Measurements from ENCODE around the gene PDE4A. TPM values are rescaled to one million over a fixed set of nuclear protein-coding genes. Genes with fewer than 3 reads are reported as not detected.
"Not testable (repeated sequence)": the region's sequence is repeated elsewhere in the genome, so short reads cannot be mapped to it uniquely, and the experiment has no call there.

PDE4A gene
- total RNA-seq, 1 donor from 2014 or later: 1.1 TPM

GRCh38 chr19:10403137-10404021 is 17.0 kb upstream of the PDE4A start, which contains the start of gene CDC37:
CDC37 (minus strand) TSS chr19:10403542; CDS start chr19:10403479, 63 bp downstream.
- peak; percentile 96 for DNase-seq (ENCODE audit: low read depth)

- no peak for DNase-seq (ENCODE audit: low read depth)
Observed at GRCh38 chr19:10404888-10405820, 15.2 kb upstream of the PDE4A start.

- no peak for DNase-seq (ENCODE audit: low read depth)
Observed at GRCh38 chr19:10406191-10406590, 14.1 kb upstream of the PDE4A start.

DNA sequence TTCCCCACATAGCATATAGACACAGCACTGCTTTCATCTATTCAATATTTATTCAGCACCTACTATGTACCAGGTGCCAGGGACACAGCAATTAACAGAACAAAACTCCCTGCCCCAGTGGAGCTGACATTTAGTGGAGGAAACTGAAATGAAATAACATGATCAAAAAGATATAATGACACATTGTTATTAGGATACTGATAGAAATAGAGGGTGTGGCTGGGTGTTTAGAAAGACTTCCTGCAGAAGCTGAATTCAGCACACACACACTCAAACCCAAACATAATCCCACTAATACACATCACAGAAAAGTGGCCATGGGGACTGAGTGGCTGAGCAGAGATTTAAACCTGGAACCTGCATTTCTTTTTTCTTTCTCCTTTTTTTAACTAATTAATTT is 13.2 kb upstream of the PDE4A start:
- no peak for DNase-seq (ENCODE audit: low read depth)

- no peak for DNase-seq (ENCODE audit: low read depth)
Observed at GRCh38 chr19:10408511-10409283, 11.6 kb upstream of the PDE4A start.

DNA sequence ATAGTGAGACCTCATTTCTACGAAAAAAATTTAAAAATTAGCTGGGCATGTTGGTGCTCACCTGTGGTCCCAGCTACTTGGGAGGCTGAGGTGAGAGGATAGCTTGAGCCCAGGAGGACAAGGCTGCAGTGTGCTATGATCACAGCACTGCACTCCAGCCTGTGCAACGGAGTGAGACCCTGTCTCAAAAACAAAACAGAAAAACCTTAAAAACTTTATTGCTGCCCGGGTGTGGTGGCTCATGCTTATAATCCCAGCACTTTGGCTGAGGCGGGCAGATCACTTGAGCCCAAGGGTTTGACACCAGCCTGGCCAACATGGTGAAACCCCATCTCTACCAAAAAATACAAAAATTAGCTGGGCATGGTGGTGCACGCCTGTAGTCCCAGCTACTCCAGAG is 9.1 kb upstream of the PDE4A start:
- DNase-seq (ENCODE audit: low read depth): not testable (repeated sequence)

DNA sequence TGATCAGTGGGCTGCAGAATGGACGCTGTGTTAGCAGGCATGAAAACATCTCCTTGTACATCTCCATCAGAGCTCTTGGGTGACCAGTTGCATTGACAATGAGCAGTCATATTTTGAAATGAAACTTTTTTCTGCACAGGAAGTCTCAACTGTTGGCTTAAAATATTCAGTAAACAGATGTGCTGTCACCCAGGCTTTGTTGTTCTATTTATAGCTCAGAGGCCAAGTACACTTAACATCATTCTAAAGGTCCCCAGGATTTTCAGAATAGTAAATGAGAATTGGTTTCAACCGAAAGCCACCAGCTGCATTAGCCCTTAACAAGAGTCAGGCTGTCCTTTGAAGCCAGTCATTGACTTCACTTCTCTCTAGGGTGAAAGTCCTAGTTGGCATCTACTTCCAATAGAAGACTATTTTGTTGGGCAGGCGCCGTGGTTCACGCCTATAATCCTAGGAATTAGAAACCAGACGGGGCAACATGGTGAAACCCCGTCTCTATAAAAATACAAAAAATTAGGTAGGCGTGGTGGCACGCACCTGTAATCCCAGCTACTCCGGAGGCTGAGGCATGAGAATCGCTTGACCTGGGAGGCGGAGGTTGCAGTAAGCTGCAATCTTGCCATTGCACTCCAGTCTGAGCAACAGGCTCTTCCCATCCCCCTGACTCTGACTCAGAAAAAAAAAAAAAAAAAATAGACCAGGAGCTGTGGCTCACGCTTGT is 7.9 kb upstream of the PDE4A start:
- no peak for DNase-seq (ENCODE audit: low read depth)

DNA sequence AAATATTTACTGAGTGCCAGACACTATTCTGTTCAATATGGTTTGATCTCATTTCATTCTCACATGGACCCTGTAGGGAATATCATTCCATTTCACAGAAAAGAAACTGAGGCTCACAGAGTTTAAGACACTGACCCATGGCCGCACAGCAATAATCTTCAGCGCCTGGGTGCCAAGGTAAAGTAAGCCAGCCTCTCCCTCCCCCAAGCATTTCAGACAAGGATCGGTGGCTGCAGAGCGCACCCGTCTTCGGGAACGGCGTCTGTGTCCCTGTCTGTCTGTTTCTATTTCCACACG is 4.3 kb upstream of the PDE4A start:
- DNase-seq (ENCODE audit: low read depth): no peak

DNA sequence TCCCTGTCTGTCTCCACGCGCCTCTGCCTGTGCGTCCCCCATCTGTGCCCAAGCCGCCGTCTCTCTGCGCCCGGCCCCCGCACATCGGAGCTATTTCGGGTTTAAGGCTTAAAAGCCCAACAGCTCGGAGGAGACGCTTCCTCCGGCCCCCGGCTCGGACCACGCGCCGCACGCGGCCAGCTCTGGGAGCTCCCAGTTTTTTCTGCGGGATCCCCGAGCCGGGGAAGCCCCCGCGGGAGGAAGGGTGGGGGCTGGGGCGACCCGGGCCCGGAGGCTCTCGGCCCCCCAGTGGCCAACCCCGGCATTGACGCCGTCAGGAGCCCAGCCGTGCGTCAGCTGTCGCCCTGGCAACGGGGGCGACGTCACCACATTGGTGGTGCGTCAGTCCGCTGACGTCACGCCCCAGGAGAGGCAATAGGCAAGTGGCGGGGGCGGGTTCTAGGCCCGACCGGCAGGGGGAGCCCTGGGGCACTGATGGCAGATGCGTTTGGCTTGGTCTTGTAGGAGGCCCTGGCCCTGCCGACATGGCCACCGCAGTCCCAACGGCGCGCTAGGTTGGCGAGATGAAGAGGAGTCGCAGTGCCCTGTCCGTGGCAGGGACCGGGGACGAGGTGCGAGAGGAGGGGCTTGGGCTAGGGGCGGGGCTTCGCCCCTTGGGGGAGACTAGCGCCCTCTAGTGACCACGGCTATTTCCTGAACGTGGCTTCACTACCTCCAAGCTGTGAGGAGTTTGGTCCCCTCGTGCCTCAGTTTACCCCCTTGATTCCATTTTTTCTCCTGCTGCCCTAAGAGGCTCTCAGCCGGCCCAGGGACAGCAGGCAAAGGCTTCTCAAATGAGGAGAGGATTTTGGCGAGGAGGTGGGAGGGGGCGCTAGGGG is 3.7 kb upstream of the PDE4A start:
- DNase-seq (ENCODE audit: low read depth): peak; percentile 80

GRCh38 chr19:10417541-10418234 is 2.6 kb upstream of the PDE4A start:
- no peak for DNase-seq (ENCODE audit: low read depth)

- DNase-seq (ENCODE audit: low read depth): no peak
Observed at GRCh38 chr19:10418235-10418484, 2.2 kb upstream of the PDE4A start.

GRCh38 chr19:10418485-10419199 is 1.7 kb upstream of the PDE4A start:
- no peak for DNase-seq (ENCODE audit: low read depth)

DNA sequence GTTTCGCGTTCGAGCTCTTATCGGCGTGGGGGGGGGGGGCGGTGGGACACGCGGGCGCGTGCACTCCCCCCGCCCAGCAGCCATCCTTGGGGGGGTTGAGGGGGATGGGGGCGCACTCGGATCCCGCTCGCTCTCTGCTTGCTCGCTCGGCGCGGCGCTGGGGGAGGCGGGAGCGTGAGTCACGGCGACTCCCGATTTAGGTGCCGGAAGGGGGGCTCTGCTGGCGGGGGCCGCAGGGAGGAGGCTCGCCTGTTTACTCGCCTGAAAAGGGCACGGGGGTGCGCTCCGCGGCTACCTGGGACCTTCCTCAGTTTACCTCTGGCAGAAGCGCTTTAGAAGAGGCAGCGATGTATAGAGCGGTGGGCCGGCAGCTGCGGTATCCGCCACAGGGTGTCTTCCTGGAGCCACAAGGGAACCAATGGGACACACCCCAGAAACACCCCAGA is 1.1 kb upstream of the PDE4A start:
- no peak for DNase-seq (ENCODE audit: low read depth)

DNA sequence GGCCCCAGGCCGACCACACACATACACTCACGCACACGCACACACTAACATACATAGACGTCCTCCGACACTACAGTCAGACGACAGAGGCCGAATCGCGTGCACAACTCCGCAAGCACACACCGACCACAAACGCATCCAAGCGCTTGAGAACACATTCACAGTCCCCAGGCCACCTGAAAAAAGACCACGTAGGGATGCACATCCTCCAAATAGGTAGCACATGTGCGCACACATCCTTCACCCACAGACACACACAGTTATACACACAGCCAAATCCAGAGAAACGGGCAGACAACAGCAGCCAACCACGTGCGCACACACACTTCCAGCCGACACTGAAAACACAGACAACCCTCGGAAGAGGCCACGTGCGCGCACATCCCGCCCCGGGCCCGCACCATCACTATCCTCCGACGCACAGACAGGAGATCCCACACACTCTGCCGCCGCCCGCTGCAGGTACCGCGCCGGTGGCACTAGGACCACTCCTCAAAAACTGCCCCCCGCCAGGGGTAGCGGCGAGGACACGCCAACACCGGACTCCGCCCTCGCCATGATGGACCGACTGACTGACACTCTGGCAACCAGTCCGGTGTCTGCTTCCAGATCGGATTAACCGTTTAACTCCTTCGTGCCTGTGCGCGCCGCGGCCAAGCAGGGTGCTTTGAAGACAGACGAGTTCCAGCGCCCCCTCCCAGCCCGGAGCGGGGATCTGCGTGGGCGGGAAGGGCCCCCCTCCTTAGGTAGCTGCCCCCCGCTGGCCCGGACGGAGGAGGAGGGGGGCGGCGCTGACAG is 493 bp upstream of the PDE4A start:
- DNase-seq (ENCODE audit: low read depth): no peak

DNA sequence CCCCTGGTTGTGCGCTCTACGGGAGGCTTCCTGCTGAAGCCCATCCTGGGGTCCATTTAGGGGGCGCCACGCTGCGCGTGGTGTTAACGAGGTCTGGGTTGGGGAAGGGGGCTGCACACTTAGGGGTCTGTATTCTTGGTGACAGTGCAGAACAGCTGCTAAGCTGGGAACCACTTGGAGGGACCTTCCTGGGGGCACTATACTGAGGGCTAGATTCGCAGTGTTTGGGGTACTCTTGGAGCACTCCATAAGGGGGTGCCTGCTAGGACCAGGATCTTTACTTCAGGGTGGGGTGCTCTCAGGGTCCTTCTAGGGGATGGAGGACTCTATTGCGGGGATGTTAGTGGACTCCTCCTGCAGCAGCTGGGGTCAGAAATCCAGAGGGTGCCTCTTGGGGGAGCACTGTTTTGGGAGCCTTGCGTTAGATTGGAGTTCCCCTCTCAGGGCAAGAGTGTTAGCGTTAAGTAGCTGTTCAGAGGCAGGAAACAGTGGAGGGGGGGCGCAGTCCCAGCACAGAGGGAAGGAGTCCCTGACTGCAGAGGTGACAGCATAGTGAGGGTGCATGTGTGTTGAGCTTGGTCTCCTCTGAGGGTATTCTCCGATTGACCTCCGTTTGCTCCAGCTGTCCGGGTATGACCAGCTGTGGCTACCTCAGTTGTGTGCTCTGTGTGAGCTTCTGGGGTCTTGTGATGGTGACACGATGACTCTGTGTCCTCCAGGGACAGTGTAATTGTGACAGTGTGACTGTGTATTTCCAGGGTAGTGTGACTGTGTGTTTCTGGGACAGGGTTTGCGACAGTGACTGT is 1.1 kb downstream of the PDE4A start:
- no peak for DNase-seq (ENCODE audit: low read depth)

DNA sequence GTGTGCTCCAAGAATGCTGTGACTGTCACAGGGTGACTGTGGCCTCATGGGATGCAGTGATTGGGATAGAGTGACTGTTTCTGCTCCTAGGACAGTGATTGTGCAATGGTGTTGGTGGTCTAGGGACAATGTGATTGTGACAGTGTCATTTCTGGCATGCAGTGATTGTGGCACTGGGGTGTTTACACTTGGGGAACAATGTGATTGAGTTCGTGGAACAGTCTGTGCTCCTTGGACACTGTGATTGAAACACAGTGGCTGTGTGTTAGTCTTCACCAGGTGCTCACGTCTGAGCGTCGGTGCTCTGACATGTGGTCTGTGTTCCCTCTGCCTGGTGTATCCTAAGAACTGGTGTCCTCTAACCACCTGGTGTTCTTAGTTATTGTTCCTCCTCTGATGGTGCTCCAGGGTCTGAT is 1.7 kb downstream of the PDE4A start:
- DNase-seq (ENCODE audit: low read depth): no peak

DNA sequence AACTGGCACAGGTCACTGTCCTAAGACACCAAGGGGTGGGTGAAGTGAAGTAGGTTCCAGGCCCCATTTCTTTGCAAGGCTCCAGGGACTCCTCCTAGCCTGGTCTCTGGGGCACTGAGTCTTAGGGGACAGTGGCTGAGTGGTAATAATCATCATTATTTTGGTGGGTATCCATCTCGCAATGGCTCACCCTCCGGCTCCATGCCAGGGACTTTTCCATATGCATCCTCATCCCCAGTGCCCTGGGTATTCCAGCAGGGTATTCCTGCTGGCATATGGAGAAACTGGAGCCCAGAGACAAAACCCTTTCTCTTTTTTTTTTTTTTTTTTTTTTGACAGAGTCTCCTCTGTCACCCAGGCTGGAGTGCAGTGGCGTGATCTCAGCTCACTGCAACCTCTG is 2.5 kb downstream of the PDE4A start:
- DNase-seq (ENCODE audit: low read depth): no peak

All from myocyte (in vitro differentiated cells).